ENCODE results near the gene PTPRD. TPM values are rescaled to one million over a fixed set of nuclear protein-coding genes. Genes with fewer than 3 reads are reported as not detected.

The PTPRD gene
- total RNA-seq, 4 donors from 2014 or later: 0.78 to 11.7 (median 1.6) TPM

GRCh38 chr9:8457055-8457454 lies 2155.7 kb downstream of the PTPRD start:
- TF ChIP-seq, protein P1, sequence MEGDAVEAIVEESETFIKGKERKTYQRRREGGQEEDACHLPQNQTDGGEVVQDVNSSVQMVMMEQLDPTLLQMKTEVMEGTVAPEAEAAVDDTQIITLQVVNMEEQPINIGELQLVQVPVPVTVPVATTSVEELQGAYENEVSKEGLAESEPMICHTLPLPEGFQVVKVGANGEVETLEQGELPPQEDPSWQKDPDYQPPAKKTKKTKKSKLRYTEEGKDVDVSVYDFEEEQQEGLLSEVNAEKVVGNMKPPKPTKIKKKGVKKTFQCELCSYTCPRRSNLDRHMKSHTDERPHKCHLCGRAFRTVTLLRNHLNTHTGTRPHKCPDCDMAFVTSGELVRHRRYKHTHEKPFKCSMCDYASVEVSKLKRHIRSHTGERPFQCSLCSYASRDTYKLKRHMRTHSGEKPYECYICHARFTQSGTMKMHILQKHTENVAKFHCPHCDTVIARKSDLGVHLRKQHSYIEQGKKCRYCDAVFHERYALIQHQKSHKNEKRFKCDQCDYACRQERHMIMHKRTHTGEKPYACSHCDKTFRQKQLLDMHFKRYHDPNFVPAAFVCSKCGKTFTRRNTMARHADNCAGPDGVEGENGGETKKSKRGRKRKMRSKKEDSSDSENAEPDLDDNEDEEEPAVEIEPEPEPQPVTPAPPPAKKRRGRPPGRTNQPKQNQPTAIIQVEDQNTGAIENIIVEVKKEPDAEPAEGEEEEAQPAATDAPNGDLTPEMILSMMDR (IDR thresholded peaks at IDR 0.05 in 4 of 5, conservative IDR thresholded peaks at IDR 0.05 in 1 of 5): no peak
- no peak for TF ChIP-seq POLR2A (IDR thresholded peaks at IDR 0.05)
- ATAC-seq (no peak), DNase-seq (no peak)
- H3K4me1 ChIP-seq: peaks cover 5 to 17% of the 10 kb centered on the region in 2 donors
- in situ Hi-C loops (cut with MboI; ENCODE audit: low sequenced_read_pairs in 4 of 4): no loop called here
- H3K27me3 ChIP-seq: no peaks in the 10 kb centered on the region
- H3K4me3 ChIP-seq: no peak overlapping the region
- H3K27ac ChIP-seq: no peak overlapping the region
- no peaks in the 10 kb centered on the region for H3K36me3 ChIP-seq
- H3K9me3 ChIP-seq: no peaks in the 10 kb centered on the region
- intact Hi-C loops (cut with DNase I; ENCODE audit: low total_unique reads): no loop called here

DNA sequence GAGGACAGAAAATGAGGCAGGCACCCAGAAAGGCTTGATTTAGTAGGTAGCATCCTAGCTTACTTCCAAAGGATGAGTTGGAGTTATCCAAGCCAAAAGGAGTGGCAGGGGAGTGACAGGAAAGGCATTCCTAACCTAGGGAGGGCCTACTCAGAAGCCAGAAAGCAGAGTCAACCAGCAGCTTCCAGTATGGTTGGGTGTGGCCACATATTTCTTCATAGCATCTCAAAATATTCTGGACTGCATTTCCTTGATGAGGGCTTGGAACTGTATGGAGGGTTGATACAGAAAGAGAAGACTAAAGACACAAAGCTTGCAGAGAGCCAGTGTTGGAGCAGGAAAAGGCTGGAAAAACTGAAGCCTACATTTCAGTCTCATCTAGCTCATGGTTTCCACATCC lies 2156.5 kb downstream of the PTPRD start:
- DNase-seq: no peak
- in situ Hi-C loops (cut with MboI; ENCODE audit: low sequenced_read_pairs in 4 of 4) (no loop called here), intact Hi-C loops (cut with DNase I; ENCODE audit: low total_unique reads) (no loop called here)
- no peaks in the 10 kb centered on the region for H3K36me3 ChIP-seq
- H3K27ac ChIP-seq: no peak overlapping the region
- TF ChIP-seq, protein P1 (IDR thresholded peaks at IDR 0.05 in 4 of 5, conservative IDR thresholded peaks at IDR 0.05 in 1 of 5): no peak
- no peak for TF ChIP-seq POLR2A (IDR thresholded peaks at IDR 0.05)
- peaks cover 5 to 17% of the 10 kb centered on the region in 2 donors for H3K4me1 ChIP-seq
- no peak for ATAC-seq
- no peaks in the 10 kb centered on the region for H3K9me3 ChIP-seq
- H3K4me3 ChIP-seq: no peak overlapping the region
- no peaks in the 10 kb centered on the region for H3K27me3 ChIP-seq

- H3K4me3 ChIP-seq: no peak overlapping the region
- H3K27me3 ChIP-seq: no peaks in the 10 kb centered on the region
- no peaks in the 10 kb centered on the region for H3K4me1 ChIP-seq
- no peak for ATAC-seq
- H3K9me3 ChIP-seq: no peaks in the 10 kb centered on the region
- no peaks in the 10 kb centered on the region for H3K36me3 ChIP-seq
- intact Hi-C loops (cut with DNase I; ENCODE audit: low total_unique reads): no loop called here
- in situ Hi-C loops (cut with MboI; ENCODE audit: low sequenced_read_pairs in 4 of 4): no loop called here
- no peak for DNase-seq
- no peak for TF ChIP-seq POLR2A (IDR thresholded peaks at IDR 0.05)
- TF ChIP-seq, protein P1 (IDR thresholded peaks at IDR 0.05 in 4 of 5, conservative IDR thresholded peaks at IDR 0.05 in 1 of 5): no peak
- no peak overlapping the region for H3K27ac ChIP-seq
Observed at GRCh38 chr9:8450810-8451545, 2161.8 kb downstream of the PTPRD start.

DNA sequence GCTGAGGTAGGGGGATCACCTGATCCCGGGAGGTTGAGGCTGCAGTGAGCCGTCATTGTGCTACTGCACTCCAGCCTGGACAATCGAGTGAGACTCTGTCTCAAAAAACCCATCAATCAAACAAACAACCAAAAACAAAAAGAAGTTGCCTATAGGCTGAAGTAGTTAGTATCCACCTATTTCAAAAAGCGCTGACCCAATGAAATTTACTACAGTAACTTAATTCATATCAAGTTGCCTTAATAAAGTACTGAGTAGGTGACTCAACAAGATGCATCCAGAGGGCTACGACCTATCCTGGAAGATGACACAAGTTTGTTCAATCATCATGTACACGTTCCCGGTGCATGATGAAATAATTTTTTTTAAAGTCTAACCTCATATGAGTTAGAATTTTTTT lies 2164.6 kb downstream of the PTPRD start:
- Histone ChIP-seq H3K4me1 (no peaks in the 10 kb centered on the region), H3K9me3 (no peaks in the 10 kb centered on the region), H3K4me3 (no peak overlapping the region), H3K27me3 (no peaks in the 10 kb centered on the region), H3K36me3 (no peaks in the 10 kb centered on the region), H3K27ac (no peak overlapping the region)
- ATAC-seq (no peak), DNase-seq (no peak)
- in situ Hi-C loops (cut with MboI; ENCODE audit: low sequenced_read_pairs in 4 of 4): no loop called here
- TF ChIP-seq POLR2A (IDR thresholded peaks at IDR 0.05): no peak
- intact Hi-C loops (cut with DNase I; ENCODE audit: low total_unique reads): no loop called here

- in situ Hi-C loops (cut with MboI; ENCODE audit: low sequenced_read_pairs in 4 of 4): no loop called here
- Histone ChIP-seq H3K4me3 (no peak overlapping the region), H3K27ac (no peak overlapping the region), H3K4me1 (no peaks in the 10 kb centered on the region), H3K36me3 (no peaks in the 10 kb centered on the region), H3K27me3 (no peaks in the 10 kb centered on the region), H3K9me3 (no peaks in the 10 kb centered on the region)
- intact Hi-C loops (cut with DNase I; ENCODE audit: low total_unique reads): no loop called here
- TF ChIP-seq, protein P1 (IDR thresholded peaks at IDR 0.05 in 4 of 5, conservative IDR thresholded peaks at IDR 0.05 in 1 of 5): no peak
- TF ChIP-seq POLR2A (IDR thresholded peaks at IDR 0.05): no peak
- no peak for ATAC-seq
- DNase-seq: no peak
Observed at GRCh38 chr9:8447601-8448000, 2165.2 kb downstream of the PTPRD start.
